ENCODE data around the gene ZBTB7B.

The ZBTB7B gene

DNA sequence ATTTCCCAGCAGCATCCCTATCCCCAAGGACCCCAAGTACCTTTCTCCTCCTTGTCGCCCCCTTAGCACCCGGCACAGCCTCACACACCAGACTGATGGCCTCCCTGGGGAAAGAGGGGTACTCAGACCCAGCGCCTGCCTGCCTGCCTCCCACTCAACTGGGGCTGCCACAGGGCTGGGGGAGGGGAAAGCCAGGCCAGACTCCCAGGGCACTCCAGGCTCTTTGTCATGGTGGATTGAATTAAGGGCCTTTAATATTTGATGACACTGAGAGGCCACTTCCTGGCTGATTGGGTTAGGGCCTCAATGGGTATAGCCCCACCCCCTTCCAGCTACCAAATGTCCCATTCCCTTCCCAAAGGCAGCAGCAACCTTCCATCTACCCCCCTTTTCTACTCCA, 33.9 kb upstream of the ZBTB7B start:
- H3K4me3 ChIP-seq (ENCODE audit: low read depth, low read length): peak overlapping the region; percentile 59
- DNase-seq (ENCODE audit: low read depth): no peak
- TF ChIP-seq, protein P1, sequence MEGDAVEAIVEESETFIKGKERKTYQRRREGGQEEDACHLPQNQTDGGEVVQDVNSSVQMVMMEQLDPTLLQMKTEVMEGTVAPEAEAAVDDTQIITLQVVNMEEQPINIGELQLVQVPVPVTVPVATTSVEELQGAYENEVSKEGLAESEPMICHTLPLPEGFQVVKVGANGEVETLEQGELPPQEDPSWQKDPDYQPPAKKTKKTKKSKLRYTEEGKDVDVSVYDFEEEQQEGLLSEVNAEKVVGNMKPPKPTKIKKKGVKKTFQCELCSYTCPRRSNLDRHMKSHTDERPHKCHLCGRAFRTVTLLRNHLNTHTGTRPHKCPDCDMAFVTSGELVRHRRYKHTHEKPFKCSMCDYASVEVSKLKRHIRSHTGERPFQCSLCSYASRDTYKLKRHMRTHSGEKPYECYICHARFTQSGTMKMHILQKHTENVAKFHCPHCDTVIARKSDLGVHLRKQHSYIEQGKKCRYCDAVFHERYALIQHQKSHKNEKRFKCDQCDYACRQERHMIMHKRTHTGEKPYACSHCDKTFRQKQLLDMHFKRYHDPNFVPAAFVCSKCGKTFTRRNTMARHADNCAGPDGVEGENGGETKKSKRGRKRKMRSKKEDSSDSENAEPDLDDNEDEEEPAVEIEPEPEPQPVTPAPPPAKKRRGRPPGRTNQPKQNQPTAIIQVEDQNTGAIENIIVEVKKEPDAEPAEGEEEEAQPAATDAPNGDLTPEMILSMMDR (IDR thresholded peaks at IDR 0.05; ENCODE audit: control insufficient read depth, extremely low read depth, insufficient read depth): no peak

DNA sequence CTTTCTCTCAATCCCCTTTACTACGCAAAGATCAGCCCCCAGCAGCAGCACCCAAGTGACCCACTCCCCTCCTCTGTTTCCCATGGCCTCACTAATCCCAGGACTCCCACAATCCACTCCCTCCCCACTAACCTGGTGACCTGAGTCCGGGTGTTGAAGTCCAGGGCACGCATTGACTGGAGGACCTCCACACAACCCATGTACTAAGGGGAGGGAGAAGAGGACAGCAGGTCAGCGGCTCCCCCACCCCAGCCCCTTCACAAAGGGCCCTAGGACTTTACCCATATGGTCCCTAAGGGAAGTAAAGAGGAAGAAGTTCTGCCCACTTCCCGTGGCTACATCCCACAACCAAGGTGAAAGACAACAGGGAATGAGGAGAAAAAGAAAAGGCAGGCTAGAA, 33.4 kb upstream of the ZBTB7B start:
- no peak for DNase-seq (ENCODE audit: low read depth)
- peak overlapping the region; percentile 59 for H3K4me3 ChIP-seq (ENCODE audit: low read depth, low read length)

DNA sequence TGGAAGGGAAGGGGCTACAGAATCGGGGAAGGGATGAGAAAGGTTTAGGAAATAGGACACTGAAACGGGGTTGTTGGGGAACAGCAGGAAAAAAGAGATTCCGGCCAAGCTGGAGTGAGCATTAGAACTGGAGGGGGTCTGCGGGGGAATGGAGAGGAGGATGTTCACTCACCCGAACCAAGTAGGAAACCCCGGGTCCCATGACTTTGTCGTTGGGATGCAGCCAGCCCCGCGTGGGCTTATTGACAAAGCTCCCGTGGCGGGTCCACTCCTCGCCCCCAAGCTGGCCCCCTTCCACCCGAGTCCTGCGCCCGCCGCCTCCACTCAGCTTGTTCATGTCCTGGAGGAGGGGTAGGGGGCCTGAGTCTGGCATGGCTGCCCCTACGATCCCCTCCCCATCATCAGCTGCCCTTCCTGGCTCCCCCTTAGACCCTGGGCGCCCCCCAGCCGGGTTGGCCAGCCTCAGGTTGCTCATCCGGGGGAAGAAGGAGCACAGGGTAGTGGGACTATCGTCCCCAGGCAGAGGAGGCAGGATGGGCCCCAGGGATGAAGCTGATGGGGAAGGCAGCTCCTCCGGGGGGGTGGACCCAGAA, 32.6 kb upstream of the ZBTB7B start:
- TF ChIP-seq, protein P1 (IDR thresholded peaks at IDR 0.05; ENCODE audit: control insufficient read depth, extremely low read depth, insufficient read depth): no peak
- no peak for DNase-seq (ENCODE audit: low read depth)
- peak overlapping the region; percentile 59 for H3K4me3 ChIP-seq (ENCODE audit: low read depth, low read length)

More for the DNA sequence above, 33.4 kb upstream of the ZBTB7B start:
- TF ChIP-seq, protein P1 (IDR thresholded peaks at IDR 0.05; ENCODE audit: control insufficient read depth, extremely low read depth, insufficient read depth): no peak

DNA sequence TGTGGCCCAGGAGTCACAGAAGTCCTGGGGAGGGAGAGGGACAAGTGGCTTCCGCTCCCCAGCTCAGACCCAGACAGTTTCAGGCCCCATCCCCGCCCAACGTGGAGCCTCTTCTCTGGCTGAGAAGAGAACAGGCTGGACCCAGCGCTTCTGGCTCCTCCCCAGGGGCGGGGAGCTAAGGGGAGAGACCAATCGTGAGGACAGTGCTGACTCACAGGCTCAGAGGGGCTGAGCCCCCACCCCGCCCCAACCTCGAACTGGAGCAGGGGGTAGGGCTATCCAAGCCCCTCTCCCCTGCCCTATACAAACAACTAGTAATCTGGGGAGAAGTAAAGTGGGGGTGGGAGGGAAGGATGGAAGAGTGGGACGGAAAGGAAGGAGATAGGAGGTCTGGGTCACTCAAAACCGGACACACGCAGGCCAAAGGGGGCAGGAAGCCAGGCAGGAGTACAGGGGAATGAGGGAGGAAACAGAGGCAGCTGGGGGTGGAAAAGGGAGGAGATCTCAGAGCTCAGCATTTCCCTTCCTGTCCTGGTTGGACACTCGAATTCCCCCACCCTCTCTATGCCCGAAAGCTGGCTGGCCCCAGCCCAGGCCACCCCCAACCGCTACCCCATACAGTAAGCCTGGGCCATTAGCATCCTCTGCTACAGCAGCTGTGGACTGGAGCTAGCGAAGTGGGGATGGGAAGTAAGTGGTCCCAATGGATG, 31.8 kb upstream of the ZBTB7B start, which contains the start of gene SHC1:
Gene SHC1, minus strand, starts transcription at position 117 of the 710 bp plus-strand sequence. CDS start 221 bp downstream, outside the sequence.
- DNase-seq (ENCODE audit: low read depth): peak; percentile 50
- H3K4me3 ChIP-seq (ENCODE audit: low read depth, low read length): peak within 1 kb of the TSS; percentile 59
- TF ChIP-seq, protein P1 (IDR thresholded peaks at IDR 0.05; ENCODE audit: control insufficient read depth, extremely low read depth, insufficient read depth): no peak

DNA sequence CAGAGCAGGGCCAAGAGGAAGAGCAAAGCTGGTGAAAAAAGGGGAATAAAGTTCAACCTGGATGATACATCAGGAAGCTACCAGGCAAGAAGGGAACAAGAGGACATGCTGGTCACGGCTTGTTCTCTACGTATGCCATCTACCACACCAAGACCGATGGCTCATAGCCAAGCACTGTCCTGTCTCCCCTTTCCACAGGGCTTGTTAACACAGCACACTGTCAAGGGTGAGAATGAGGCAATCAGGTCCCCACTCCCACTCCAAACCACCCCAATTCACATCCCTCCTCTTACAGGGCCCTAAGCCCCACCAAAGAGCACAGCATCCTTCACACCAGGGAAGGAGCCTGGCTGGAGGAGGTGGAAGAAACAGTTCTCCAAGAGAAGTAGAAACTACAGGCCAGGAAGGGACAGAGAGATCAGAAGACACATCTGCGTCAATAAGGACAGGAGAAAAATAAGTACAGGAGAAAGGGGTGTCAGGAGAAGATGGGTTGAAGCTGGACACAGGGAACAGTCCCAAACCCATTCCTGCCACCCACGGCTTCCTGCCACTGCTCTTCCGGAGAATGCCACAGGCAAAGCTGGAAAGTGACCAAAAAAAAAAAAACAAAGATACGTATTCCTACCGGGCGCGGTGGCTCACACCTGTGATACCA, 31.1 kb upstream of the ZBTB7B start:
- H3K4me3 ChIP-seq (ENCODE audit: low read depth, low read length): peak overlapping the region; percentile 59
- DNase-seq (ENCODE audit: low read depth): no peak

DNA sequence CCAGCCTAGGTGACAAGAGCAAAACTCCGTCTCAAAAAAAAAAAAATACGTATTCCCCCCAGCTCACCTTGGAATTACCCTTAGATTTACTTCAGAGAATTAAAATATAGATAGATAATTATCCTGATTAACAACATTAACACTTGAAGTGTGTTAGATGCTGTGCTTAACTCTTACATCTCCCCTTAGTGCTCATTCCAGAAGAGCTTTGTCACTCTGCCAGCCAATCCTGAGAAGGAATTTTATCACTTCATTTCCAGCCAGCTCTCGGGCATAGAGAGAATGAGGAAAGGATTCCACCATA, 30.4 kb upstream of the ZBTB7B start:
- peak overlapping the region; percentile 75 for H3K4me3 ChIP-seq (ENCODE audit: low read depth, low read length)
- TF ChIP-seq, protein P1 (IDR thresholded peaks at IDR 0.05; ENCODE audit: control insufficient read depth, extremely low read depth, insufficient read depth): no peak
- no peak for DNase-seq (ENCODE audit: low read depth)

More for the DNA sequence above, 31.1 kb upstream of the ZBTB7B start:
- TF ChIP-seq, protein P1 (IDR thresholded peaks at IDR 0.05; ENCODE audit: control insufficient read depth, extremely low read depth, insufficient read depth): no peak

All from LNCaP clone FGC (cell line).